Kidney epithelial cell (primary cell): ENCODE results near the gene SP100. TPM values are rescaled to one million over a fixed set of nuclear protein-coding genes. Genes with fewer than 3 reads are reported as not detected.

ENCODE experiments used
- DNase-seq: peaks from one replicate; pipeline ENCODE4 v3.0.0-alpha.2; 2010; ENCODE audit warnings: low read depth
- H3K27me3 ChIP-seq: 2 replicates; pipeline ENCODE4 v1.6.0; 2011; ENCODE audit warnings: low read length; ENCODE audit not compliant: control insufficient read depth, insufficient read depth
- H3K36me3 ChIP-seq: 2 replicates; pipeline ENCODE4 v1.5.1; 2011; ENCODE audit warnings: low read length; ENCODE audit not compliant: control insufficient read depth, insufficient read depth
- H3K4me3 ChIP-seq: 2 replicates; pipeline ENCODE4 v1.5.1; 2011; ENCODE audit warnings: low read depth, mild to moderate bottlenecking, control low read depth, low read length
- CTCF ChIP-seq: IDR thresholded peaks from 2 replicates; pipeline ENCODE4 v1.5.1; 2011; ENCODE audit warnings: mild to moderate bottlenecking, moderate library complexity, low read length, control low read depth, inconsistent platforms; ENCODE audit not compliant: insufficient read depth, poor library complexity, severe bottlenecking
- total RNA-seq: library from RNA; depleted of rRNA; stranded (reverse); fragments of >200 nt; gene quantifications from 2 replicates; pipeline ENCODE4 v1.2.3, GENCODE V29; 2015

SP100 gene
- total RNA-seq, 1 donor from 2014 or later, result 48.0 TPM

GRCh38 chr2:230520061-230520874 lies 104.3 kb downstream of the SP100 start:
- no peak for TF ChIP-seq CTCF
- no peak overlapping the region for H3K4me3 ChIP-seq
- no peaks in the 10 kb centered on the region for H3K27me3 ChIP-seq
- DNase-seq, result no peak
- H3K36me3 ChIP-seq, result no peaks in the 10 kb centered on the region

- TF ChIP-seq CTCF, result no peak
- no peak overlapping the region for H3K4me3 ChIP-seq
These were observed 104.8 kb downstream of the SP100 start for GRCh38 chr2:230520875-230521155.

GRCh38 chr2:230521386-230521785 lies 105.4 kb downstream of the SP100 start:
- Histone ChIP-seq H3K4me3 (no peak overlapping the region), H3K27me3 (no peaks in the 10 kb centered on the region), H3K36me3 (no peaks in the 10 kb centered on the region)
- TF ChIP-seq CTCF, result no peak
- DNase-seq, result no peak

More at GRCh38 chr2:230520875-230521155, 104.8 kb downstream of the SP100 start:
- Histone ChIP-seq H3K36me3 (no peaks in the 10 kb centered on the region), H3K27me3 (no peaks in the 10 kb centered on the region)
- peak; percentile 23 for DNase-seq

GRCh38 chr2:230525682-230526081 lies 109.7 kb downstream of the SP100 start:
- no peaks in the 10 kb centered on the region for H3K36me3 ChIP-seq
- no peak for TF ChIP-seq CTCF
- no peak for DNase-seq
- no peaks in the 10 kb centered on the region for H3K27me3 ChIP-seq
- H3K4me3 ChIP-seq, result no peak overlapping the region

GRCh38 chr2:230537531-230537976 lies 121.6 kb downstream of the SP100 start:
- no peak for TF ChIP-seq CTCF
- Histone ChIP-seq H3K27me3 (no peaks in the 10 kb centered on the region), H3K36me3 (no peaks in the 10 kb centered on the region), H3K4me3 (no peak overlapping the region)
- DNase-seq, result no peak

- Histone ChIP-seq H3K27me3 (no peaks in the 10 kb centered on the region), H3K36me3 (no peaks in the 10 kb centered on the region), H3K4me3 (no peak overlapping the region)
- no peak for TF ChIP-seq CTCF
- DNase-seq, result no peak
These were observed 124.3 kb downstream of the SP100 start for GRCh38 chr2:230540332-230540731.
